ENCODE data around the gene SERPINB1.
"Not testable (repeated sequence)": the region's sequence is repeated elsewhere in the genome, so short reads cannot be mapped to it uniquely, and the experiment has no call there.

The SERPINB1 gene

DNA sequence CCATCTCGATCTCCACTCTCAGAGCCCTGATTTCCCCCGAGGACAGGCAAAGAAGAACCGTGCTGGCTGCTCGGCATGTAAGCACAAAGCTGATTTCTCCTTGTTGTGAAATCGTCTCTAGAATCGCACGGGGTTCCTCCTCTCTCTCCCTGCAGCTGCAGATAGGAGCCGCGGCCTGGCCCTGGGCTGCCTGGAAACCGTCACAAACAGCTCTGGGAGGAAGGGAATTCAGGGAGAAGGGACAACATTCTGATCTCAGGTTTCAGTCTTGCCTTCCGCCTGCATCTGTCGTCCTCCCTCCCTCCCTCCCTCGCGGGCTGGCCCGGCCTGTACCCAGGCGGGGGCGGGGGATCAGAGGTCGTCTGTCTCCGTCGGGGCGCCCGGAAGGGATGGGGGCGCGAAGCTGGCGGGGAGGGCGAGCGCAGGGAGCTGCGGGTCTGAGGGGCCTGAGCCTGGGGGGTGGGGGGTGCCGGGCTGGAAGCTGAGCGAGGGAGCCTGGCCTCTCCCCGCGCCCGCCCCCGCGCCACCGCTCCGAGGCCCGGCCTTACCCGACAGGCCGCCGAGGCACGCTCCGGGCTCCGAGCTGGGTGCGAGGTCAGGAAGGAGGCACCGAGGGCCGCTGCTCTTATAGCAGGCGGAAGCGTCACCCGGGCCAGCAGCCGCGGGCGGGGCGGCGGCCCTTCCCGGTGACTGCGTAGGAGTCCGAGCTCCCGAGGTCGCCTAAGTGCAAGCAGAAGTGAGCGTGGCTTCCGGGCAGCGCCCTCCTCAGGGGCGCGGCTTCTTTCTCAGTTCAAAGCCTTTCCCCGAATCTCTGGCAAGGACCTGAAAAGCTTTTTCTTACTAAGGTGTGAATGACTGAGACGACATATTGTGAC is at the start of gene SERPINB1:
Gene SERPINB1 (minus strand): TSS at position 600 of the 875 bp plus-strand sequence. CDS start 1,277 bp downstream, outside the sequence.
- DNase-seq (ENCODE audit: low spot score): peak; percentile 77

- no peak for DNase-seq (ENCODE audit: low spot score)
Observed at GRCh38 chr6:2890976-2891767, 49.5 kb upstream of the SERPINB1 start.

DNA sequence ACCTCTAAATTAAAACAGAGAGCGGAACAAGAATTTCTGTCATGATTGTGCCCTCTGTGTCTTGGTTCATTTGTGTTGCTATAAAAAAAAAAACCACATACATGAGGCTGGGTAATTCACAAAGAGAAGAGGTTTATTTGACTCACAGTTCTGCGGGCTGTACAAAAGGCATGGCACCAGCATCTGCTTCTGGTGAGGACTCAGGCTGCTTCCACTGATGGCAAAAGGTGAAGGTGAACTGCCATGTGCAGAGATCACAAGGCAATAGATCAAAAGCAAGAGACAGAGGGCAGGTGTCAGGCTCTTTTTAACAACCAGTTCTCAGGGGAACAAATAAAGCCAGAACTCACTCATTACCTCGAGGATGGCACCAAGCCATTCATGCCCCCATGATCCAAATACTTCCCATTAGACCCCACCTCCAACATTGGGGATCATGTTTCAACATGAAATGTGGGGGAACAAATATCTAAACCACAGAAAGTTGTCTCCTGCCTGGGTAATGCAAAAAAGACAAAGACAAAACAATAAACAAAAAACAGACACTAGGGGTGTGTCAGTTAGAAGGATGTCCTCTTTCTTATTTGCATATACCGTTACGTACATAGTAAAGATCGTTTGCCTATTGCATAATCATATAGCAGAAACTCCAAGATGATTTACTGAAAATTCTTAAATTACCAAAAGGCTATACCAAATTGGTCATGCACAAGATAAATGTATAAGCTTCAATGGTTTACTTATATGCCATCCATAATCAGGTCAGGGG is 44.5 kb upstream of the SERPINB1 start:
- DNase-seq (ENCODE audit: low spot score): no peak

DNA sequence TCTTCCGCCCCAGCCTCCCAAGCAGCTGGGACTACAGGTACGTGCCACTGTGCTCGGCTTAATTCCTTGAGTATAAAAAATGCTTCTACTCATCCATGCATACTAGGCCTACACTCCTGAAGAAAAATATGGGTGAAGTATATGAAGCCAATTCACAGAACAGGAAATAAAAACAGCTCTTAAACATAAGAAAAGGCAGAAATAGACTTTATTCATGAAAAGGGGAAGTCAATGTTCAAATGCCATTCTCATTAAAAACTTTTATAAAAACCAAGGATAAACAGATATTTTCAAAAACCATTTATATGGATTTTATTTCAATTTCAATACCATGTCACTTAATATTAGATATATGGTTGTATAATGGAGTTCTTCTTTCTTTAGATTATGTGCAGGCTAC is 43.1 kb upstream of the SERPINB1 start:
- no peak for DNase-seq (ENCODE audit: low spot score)

- DNase-seq (ENCODE audit: low spot score): no peak
Observed at GRCh38 chr6:2883673-2884072, 42.0 kb upstream of the SERPINB1 start.

DNA sequence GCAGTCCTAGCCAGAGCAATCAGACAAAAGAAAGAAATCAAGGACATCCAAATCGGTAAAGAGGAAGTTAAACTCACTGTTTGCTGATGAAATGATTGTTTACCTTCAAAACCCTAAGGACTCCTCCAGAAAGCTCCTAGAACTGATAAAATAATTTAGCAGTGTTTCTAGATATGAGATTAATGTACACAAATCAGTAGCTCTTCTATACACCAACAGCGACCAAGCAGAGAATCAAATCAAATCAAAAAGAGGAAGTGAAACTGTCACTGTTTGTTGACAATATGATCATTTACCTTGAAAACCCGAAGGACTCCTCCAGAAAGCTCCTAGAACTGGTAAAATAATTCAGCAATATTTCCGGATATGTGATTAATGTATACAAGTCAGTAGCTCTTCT is 39.8 kb upstream of the SERPINB1 start:
- DNase-seq (ENCODE audit: low spot score): no peak

- not testable (repeated sequence) for DNase-seq (ENCODE audit: low spot score)
Observed at GRCh38 chr6:2880156-2880555, 38.5 kb upstream of the SERPINB1 start.

DNA sequence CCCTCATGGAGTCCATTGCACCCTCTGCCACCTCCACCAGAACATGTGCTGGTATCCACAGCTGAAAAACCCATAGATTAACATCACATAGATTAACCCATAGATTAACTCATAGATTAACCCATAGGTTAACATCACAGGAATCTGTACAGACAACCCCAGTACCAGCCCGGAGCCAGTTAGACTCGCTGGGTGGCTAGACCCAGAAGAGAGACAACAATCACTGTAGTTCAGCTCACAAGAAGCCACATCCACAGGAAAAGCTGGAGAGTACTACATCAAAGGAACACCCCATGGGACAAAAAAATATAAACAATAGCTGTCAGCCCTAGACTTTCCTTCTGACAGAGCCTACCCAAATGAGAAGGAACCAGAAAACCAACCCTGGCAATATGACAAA is 36.3 kb upstream of the SERPINB1 start:
- DNase-seq (ENCODE audit: low spot score): no peak

- no peak for DNase-seq (ENCODE audit: low spot score)
Observed at GRCh38 chr6:2877057-2877882, 35.6 kb upstream of the SERPINB1 start.

DNA sequence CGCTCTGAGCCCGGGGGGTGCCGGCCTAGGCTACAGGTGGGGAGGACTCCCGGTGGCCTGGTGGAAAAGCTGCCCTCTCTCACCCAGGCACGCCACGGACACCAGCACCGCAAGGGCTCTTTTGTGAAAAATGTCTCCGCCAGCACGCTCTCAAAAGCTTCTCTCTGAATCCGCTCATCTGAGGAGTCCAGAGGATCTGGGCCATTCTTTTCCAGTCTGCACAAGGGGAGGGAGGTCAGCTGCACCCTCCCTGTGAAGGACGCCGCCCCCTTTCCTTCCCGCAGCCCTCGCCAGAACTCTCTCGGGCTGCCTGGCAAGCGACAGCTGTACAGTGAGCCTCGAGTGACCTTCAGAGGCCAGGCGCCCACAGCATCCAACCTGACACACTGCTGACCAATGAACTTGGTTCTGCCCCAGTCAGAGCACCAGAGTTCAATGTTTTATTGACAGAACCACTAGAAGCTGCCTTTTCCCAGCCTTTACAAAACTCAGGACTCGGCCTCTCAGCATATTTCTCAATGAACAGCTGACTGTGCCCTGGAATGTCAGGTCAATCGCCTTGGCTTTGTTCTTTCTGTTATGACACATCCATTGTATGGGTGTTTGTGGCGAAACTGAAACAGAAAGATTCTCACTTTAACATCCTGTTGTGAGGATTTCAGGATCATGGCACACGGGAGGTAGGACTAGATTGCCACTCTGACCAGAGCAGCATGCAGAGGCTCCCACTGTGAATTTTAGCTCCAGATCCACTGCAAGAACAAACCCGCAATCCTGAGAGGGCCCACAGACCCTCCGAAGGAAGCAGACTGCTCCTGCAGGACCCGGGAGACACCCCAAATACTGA is 34.8 kb upstream of the SERPINB1 start:
- DNase-seq (ENCODE audit: low spot score): no peak

GRCh38 chr6:2875359-2876191 is 33.9 kb upstream of the SERPINB1 start:
- peak; percentile 76 for DNase-seq (ENCODE audit: low spot score)

- DNase-seq (ENCODE audit: low spot score): no peak
Observed at GRCh38 chr6:2873643-2874042, 32.0 kb upstream of the SERPINB1 start.

DNA sequence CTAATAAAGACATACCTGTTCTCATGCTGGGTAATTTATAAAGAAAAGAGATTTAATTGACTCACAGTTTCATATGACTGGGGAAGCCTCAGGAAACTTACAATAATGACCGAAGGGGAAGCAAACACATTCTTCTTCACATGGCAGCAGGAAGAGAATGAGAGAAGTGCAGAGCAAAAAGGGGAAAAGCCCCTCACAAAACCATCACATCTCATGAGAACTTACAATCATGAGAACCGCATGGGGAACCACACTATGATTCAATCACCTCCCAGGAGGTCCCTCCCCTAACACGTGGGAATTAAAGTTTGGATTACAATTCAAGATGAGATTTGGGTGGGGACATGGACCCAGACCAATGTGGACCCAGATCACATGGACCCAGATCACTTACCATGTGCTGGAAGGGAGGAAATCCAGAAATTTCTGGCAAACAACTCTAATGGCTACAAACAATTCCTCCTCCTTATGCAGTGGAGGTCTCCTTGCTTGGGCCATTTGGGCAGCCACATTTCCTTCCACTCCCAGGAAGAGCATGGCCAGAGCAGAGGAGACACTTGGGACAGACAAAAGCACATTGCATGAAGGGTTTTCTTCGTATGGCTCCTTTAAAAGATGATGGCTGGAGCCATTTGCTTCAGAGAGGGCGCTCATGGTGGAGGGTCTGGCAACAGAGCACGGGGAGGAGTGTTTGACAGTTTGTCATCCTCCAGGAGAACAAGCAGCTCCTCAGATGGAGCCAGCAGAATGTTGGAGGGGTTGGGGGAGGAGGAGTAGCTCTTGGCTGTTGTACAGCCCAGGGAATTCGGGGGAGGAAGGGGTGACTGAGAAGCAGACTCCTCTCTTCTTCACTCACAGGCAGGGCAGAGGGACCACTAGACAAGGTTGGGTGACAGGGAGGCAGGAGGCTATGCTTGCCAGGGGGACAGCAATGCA is 31.0 kb upstream of the SERPINB1 start:
- no peak for DNase-seq (ENCODE audit: low spot score)

DNA sequence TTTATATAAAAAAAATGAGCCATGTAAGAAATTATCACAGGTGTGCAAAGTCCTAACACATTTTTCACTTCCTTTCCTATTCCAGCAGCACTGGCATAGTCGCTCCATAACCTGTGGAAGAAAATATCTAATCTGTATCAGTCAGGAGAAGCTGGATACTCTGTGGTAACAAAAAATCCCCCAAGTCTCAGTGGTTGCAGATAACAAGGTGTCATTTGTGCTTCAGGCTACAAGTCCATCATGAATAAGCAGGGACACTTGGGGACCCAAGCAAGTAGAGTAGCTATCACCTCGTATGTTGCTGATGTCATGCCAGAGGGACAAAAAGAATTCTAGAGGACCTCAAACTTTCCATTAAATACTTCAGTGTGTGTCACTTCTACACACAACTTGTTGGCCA is 30.3 kb upstream of the SERPINB1 start:
- DNase-seq (ENCODE audit: low spot score): no peak

GRCh38 chr6:2871102-2871501 is 29.4 kb upstream of the SERPINB1 start:
- DNase-seq (ENCODE audit: low spot score): no peak

- DNase-seq (ENCODE audit: low spot score): no peak
Observed at GRCh38 chr6:2870046-2870636, 28.5 kb upstream of the SERPINB1 start.

GRCh38 chr6:2868637-2869036 is 27.0 kb upstream of the SERPINB1 start:
- no peak for DNase-seq (ENCODE audit: low spot score)
